GM21825 (cell line): ENCODE results near the gene GJD3.

Experiments used
- ATAC-seq: cut with Tn5 transposase; IDR thresholded peaks from one replicate; pipeline ENCODE4 v1.9.1; 2021; ENCODE audit warnings: mild to moderate bottlenecking, moderate library complexity; ENCODE audit not compliant: unreplicated experiment

GJD3 gene

GRCh38 chr17:40314584-40314956 lies 50.0 kb downstream of the GJD3 start:
- no peak for ATAC-seq

- ATAC-seq, result no peak
Measured at GRCh38 chr17:40313668-40314583, 50.6 kb downstream of the GJD3 start.
